GM23338 (cell line): ENCODE results near the gene FUT3.

Source experiments
- CTCF ChIP-seq, 2 experiments: fragments of 200-600 bp in 1 of 2; sonication (generic) in 1 of 2; conservative IDR thresholded peaks; 2 replicates each; pipeline versions ENCODE4 v1.5.1 to v1.6.1; 2016 to 2017; ENCODE audit warnings: antibody characterized with exemption in 2 of 2, low read depth in 2 of 2, mild to moderate bottlenecking in 2 of 2, moderate library complexity in 1 of 2
- POLR2AphosphoS5 ChIP-seq: IDR thresholded peaks from 2 replicates; pipeline ENCODE4 v1.6.1; 2016; ENCODE audit warnings: antibody characterized with exemption, low read depth
- REST ChIP-seq: IDR thresholded peaks from one replicate; pipeline ENCODE4 v1.6.1; 2018; ENCODE audit warnings: antibody characterized with exemption; ENCODE audit not compliant: unreplicated experiment

- TF ChIP-seq REST: no peak
- no peak for TF ChIP-seq CTCF (conservative IDR thresholded peaks at IDR 0.05; ENCODE audit: low read depth in 2 of 2)
- TF ChIP-seq POLR2AphosphoS5: no peak
Observed at GRCh38 chr19:5824751-5825150, 26.5 kb downstream of the FUT3 start.
